GM19324 (cell line): Measurements from ENCODE around the gene RMI1.

Experiments used
- ATAC-seq: cut with Tn5 transposase; IDR thresholded peaks from one replicate; pipeline ENCODE4 v1.9.1; 2021; ENCODE audit warnings: mild to moderate bottlenecking, moderate library complexity; ENCODE audit not compliant: unreplicated experiment, low FRiP score

The RMI1 gene

DNA sequence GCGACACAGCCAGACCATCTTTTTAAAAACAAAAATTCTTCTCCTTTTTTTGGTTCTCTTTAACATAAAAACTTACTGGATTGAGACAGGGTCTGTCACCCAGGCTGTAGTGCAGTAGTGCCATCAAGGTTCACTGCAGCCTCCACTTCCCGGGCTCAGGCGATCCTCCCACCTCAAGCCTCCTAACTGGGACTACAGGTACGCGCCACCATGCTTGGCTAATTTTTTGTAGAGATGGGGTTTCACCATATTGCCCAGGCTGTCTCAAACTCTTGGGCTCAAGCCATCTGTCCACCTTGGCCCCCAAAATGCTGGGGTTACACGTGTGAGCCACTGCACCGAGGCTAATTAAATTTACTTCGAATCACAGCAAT lies 14.4 kb upstream of the RMI1 start:
- no peak for ATAC-seq

DNA sequence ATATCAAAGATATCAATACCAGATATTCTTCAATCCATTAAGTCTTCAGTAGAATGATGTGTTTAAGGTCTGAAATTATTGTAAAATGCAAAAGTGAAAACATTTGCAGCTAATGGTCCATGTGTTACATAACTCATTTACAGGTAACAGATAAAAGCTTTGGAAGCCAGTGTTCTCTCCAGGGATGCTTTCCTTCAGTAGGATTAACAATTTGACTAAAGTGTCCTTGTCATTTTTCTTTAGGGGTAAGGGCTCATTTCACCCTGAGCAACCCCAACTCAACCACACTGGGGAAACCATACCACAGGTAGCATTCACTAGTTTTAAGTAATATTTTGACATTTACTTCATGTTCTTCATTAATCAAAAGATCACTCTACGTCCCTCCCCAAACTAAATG lies 13.5 kb upstream of the RMI1 start:
- no peak for ATAC-seq

DNA sequence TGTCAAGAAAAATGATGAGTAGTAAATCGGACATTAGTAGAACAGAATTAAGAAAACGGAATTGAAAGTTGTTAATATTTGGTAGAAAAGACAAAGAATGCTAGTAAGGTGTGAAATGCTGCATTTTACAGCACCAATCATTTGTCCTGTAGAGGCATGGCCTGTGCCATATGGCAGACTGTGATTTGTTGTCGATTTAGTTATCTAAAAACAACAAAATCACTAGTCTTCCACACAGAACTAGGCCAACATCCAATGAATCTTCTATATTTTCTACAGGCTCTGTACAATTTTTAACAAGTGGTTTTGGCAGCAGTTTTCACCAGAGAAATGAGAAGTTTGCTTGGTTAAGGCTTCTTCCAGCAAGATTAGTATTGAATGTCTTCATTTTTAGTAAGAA lies 11.0 kb upstream of the RMI1 start:
- no peak for ATAC-seq

DNA sequence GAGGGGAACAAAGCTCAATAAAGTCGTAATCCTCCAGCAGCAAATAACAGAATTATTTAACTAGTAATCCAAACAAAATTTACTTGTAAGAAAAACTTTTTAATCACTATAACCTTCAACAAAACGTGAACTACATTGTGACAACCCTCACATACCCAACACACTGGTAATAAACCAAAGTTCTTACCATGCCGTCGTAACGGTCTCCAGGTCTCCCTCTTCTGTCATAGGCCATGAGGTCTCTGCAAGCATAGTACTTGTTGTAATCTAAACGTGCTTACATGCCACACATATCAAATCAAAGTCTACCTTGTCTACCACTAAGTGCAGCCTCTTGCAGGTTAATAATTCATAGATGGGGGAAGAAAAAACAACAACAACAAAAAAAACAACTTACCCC lies 9.1 kb upstream of the RMI1 start:
- no peak for ATAC-seq

DNA sequence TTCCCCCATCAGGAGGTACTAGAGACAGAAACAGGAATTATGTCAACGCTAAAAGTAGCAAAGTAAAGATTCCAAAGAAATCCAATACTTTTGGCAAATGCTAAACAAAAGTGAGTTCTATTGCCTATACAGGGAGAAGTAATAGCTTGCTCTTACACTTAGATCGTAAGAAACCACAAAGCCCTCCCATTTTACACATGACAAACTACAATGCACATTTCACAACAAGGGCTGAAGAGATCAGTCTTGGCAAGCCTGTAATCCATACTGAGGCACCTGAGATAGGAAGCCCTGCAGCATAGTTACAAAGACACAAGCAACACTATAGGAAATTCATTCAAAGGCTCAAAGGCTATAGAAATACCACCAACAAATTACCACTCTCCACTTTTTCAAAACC lies 8.3 kb upstream of the RMI1 start:
- no peak for ATAC-seq

DNA sequence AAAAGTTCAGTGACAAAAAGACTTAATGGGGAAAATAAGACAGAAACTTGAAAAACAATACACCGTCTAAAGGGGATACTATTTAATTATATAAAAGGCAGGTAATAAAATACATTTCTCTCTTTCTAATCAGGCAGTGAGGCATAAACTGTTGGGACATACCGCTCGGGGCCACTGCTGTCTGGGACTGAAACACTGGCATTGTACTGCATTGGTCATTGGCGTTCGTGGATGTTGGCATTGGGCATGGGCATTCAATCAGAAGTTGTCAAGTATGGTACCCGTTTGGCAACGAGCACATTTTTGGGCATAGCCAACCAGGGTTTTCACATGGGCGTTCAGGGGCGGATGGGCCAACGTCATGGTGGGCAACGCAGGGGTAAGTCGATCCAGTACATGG lies 5.3 kb upstream of the RMI1 start:
- ATAC-seq, result no peak

DNA sequence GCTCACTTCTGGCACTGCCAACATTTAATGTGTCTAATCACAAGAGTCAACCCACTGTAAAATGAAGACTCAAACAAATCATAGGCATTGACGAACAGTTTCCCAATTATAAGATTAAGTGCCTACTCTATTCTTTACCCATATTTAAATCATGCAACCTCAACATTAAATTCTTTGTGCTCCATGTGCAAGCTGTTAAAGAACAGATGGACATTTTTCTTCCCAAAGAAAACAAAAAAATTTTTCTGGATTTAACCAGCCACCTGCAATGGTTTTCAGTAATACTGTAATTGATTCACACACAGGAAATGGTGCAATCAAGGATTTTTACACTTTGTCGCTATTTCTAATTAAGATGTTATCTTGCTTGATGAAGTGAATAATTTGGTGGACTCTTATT lies 4.2 kb upstream of the RMI1 start:
- ATAC-seq, result no peak

DNA sequence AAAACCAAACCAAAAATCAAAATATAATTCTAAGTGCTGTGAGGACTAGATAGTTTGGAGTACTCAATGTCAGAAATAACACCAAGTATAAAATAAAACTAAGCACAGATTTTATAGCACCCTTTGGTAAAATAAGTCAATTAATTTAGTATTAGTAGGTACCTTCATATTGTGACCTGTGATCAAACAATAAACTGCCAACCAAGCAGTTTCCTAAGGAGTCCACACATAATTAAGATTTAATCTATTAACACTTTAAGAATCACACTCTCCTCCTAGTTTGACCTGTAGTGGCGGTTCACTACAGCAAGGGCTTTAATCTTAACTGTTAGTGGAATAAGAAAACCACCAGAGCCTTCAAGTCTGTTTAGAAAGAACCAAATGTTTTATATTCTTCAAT lies 3.4 kb upstream of the RMI1 start:
- ATAC-seq, result no peak

DNA sequence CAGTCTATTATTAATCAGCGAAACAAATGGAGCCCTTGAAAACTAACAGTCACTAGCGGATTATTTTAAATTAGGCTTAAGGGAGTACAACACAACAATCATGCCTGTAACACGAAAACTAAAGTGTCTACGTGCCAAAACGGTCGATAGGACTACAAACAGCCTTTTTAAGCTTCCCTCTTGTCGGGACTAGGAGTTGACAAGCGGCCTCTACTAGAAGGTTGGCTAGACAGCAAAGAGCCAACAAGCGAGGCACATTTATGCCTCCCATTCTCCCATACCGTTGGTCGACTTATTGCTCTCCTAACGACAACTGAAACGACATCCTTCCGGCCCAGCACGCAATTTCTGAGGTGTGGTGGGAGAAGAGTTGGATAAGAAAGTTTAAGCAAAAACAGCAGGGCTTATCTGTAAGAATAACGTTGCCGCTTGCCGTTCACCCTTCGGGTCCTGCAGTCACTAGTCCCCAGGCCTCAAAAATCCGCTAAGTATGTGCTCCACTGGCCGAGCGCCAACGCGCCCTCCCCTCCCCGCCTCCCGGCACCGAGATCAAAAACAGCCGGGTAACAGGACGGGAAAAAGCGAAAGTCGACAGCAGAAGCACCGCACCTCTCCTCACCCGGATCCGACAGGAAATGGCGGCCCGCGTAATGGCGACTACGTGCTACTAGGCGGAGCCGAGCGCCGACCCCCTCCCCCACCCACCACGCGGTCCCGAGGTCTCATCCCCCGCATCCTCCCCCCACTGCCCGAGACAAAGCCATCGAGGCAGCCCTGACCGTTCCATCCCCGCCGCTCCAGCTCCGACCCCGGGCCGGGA lies 1.4 kb upstream of the RMI1 start:
- ATAC-seq, result peak; percentile 17

DNA sequence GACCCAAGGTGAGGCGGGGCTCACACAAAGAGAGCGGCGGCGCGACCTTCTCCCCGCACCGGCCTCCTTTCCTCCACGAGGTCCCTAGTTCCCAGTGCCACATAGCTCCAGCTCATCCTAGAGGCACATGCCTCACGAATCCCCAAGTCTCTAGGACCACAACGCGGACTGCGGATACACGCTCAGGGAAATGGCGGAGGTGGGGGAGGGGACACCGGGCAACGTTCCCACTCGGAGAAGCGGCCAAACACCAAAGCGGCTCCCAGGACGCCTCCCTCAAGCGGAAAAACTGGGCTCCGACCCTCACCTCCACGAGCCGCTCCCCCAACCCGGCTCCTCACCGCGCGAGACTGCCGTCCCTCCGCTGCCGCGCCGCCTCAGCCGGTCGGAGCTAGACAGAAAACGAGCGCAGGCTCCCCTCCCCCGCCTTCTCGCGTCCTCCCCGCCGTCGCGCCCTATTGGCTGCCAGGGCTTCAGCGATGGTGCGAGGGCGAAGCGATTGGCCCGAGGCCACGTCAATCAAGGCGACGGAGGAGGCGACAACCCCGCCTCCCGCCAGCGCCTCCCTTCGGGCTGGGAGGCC lies 702 bp upstream of the RMI1 start, which contains the start of gene HNRNPK:
HNRNPK (minus strand) TSS at position 404 of the 583 bp plus-strand sequence. CDS start 1,963 bp downstream, outside the sequence.
- ATAC-seq, result peak; percentile 92

DNA sequence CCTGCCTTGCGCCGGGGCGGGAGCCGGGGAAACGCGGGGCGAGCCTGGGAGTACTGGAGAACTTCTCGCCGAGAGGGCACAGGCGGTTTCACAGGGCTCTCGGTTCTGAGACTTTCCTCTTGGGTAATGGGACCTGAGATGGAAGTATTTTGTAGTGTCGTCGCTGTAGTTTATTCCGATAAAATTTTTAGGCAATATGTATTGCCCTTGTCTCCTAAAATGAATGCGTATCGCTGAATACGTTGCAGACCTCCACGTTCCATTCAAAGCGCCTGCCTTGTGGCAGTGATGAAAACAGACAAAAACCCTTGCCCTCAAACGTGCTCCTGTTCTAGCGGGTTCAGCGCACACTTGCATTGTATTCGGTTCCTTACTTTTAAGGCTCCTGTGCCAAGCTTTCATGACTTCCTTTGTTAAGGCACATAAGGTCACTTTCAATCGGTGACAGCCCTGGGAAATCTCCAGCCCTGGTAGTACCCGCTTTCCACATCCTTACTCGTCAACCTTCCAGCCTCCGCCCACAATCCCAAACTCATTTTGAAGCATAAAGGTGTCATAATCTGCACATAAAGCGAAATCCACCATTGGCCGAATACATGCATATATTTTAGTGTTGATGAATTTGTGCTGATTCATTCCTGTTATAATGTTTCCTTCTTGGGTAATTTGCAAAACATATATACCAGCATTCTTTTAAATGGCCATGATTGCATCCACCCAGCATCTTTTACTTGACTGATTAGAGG lies 694 bp downstream of the RMI1 start:
- ATAC-seq, result no peak

DNA sequence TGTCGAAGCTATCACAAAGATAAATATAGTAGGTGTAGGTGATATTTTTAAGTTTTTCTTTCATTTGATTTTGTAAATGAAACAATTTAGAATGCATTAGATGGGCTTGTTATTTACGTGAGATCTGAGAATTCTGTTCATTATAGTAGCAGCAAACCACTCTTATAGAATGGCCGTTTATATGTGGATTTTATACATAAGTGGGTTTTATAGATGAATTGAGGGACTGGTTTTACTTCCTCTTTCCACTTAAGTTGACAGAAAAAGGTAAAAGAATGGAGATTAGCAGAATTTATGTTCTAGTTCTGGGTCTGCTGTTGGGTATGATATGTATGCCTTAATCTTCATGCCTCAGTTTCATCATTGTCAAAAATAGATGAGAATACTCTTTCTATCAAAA lies 5.6 kb downstream of the RMI1 start:
- no peak for ATAC-seq

DNA sequence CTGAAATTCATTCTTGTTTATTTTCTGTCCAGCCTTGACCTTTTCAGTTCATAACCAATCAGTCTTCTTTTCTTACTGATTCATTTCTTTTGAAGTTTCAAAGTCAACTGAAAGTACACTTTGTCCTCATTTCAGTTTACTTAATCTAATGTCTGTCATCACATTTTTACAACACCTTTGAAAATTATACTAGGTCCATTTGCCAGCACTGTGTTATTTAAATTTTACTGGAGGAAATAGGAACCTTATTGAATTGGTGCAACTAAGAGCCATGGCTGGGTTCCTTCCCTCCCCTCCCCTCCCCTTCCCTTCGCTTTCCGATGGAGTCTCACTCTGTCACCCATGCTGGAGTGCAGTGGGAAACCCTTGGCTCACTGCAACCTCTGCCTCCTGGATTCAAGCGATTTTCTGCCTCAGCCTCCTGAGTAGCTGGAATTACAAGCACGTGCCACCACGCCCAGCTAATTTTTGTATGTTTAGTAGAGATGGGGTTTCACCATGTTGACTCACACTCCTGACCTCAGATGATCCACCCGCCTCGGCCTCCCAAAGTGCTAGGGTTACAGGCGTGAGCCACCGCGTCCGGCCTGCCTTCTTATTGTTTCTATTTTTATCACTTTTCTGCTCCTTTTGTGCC lies 6.3 kb downstream of the RMI1 start:
- no peak for ATAC-seq

DNA sequence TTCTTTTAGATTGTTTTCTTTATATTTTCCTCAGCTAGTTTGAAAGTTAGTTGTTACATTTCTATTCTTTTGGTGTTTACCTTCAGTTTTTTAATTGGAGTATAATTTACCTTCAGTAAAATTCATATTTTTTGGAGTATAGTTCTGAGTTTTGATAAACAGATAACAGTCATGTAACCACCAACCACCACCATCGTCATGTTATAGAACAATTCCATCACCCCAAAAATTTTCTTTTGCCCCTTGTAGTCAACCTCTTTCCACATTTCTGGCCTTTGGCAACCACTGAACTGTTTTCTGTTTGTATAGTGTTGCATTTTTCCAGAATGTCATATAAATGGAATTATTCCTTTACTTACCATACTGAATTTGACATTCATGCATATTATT lies 6.8 kb downstream of the RMI1 start:
- ATAC-seq, result no peak

DNA sequence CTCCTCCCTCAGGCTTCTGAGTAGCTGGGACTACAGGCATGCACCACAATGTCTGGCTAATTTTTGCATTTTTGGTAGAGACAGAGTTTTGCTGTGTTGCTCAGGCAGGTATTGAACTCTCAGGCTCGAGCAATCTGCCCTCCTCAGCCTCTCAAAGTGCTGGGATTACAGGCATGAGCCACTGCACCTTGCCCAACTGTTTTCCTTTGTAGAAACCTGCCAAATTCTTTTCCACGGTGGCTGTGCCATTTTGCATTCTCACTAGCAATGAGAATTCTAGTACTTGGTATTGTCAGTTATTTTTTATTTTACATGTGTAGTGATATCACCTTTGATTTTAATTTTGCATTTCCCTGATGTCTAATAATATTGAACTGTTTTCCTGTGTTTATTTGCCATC lies 7.8 kb downstream of the RMI1 start:
- ATAC-seq, result no peak

DNA sequence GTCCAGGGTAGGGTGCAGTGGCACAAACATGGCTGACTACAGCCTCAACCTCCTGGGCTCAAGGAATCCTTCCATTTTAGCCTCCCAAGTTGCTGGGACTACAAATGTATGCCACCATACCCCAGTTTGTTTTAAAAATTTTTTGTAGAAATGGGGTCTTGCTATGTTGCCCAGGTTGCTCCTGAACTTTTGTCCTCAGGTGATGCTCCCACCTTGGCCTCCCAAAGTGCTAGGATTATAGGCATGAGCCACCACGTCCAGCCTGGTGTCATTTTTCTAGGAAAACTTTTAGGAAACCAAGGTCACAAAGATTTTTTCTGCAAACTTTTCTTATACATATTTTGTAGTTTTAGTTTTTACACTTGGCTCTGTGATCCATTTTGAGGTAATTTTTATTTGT lies 10.8 kb downstream of the RMI1 start:
- ATAC-seq, result no peak

DNA sequence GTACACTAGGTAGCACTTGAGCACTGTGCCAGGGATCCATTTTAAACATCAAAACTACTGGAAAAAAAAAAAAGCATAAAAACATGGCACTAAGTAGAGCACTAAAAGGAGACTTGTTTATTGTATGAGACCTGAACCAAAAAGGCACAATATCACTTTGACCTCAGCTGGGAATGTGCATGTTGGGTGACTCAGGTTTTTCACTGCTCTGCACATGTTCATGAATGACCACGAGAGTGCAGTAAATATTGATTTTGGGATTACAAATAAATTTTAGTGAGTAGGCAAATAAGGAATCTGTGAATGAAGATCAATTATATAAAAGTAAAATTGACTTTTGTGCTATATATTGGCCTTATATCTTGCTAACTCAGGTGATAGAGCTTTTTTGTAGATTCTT lies 11.8 kb downstream of the RMI1 start:
- ATAC-seq, result no peak

DNA sequence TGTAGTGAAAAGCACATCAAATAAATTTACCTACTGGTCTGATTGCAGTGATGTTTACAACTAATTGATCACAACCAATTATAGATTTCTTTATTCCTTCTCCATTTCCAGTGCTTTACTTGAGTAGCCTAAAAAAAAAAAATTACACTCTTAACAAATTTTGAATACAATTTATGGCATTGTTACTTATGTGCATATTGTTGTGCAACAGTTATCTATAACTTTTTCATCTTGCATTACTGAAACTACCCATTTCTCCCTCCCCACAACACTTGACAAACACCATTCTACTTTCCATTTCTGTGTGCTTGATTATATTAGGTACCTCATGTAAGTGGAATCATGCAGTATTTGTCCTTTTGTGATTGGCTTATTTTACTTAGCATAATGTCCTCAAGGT lies 12.3 kb downstream of the RMI1 start:
- no peak for ATAC-seq

DNA sequence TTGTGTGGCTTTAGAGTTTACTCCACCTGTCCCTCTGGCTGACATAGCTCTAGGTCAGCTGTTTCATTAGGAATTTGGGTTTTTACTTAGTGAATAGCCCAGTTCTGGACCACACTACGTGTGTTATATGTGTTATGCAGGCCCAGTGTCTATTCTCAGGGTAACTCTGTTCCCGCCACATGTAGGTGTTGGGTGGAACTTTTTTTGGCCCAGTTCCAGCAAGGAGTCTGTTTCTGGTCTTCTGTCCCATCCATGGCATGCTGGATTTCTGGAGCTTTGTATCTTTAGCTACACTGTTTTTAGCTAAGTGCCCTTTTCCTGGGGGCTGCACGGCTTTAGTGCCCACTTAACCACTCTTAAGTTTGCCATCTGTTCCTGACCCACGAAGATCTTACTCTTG lies 15.5 kb downstream of the RMI1 start:
- no peak for ATAC-seq

DNA sequence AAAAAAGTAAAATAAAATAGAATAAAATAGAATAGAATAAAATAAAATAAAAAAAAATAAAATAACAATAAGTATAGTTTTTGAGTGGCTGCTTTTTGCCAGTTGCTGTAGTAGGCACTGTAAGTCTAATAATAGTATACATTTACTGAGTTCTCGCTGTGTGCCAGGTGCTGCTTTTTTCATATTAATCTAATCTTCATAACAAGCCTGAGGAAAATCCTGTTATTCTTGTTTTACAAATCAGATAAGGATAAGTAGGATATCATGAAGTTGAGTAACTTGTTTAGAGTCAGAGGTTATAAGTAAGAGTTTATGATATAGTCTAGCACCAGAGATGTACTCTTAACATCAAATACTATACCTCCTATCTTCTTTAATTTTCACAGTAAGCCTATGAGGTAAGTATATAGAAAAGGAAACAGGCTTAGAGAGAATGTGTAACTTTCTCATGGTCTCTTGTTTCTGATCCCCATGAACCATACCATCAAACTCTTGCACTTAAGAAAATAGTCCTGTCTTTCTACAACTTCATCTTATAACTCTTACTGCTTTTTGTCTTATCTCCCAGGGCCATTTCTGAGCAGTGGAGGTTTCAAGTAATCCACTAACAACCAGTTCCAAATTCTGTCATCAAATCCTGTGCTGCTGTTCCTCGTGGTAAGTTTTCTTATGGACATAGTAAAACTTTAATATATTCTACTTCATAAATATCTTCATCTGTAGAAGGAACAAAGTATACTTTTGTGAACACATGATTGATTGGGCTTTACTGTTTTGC lies 18.7 kb downstream of the RMI1 start:
- no peak for ATAC-seq

DNA sequence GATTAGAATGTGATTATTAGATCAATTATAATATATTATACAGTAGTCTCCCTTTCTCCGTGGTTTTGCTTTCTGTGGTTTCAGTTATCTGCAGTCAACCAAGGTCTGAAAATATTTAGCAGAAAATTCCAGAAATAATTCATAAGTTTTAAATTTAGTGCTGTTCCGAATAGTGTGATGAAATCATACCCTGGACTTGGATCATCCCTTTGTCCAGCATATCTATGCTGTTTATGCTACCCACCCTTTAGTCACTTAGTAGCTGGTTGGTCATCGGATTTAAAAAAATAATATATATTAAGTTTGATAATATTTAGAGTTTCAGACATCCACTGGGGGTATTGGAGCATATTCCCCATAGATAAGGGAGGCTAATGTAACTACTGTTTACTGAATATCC lies 19.6 kb downstream of the RMI1 start:
- ATAC-seq, result no peak
